Glutamatergic neuron (in vitro differentiated cells): ENCODE results near the gene HEMGN. TPM values are rescaled to one million over a fixed set of nuclear protein-coding genes. Genes with fewer than 3 reads are reported as not detected.

Source experiments
- DNase-seq: peaks from one replicate; pipeline ENCODE4 v3.0.0; 2022
- H3K27ac Mint-ChIP-seq: one replicate; pipeline ENCODE4 v1.8.0; 2020; ENCODE audit warnings: mild to moderate bottlenecking, mixed read lengths, inconsistent platforms; ENCODE audit not compliant: unreplicated experiment
- H3K27me3 Mint-ChIP-seq: one replicate; pipeline ENCODE4 v1.8.0; 2020; ENCODE audit warnings: mild to moderate bottlenecking, moderate library complexity, mixed read lengths, inconsistent platforms; ENCODE audit not compliant: unreplicated experiment
- H3K36me3 Mint-ChIP-seq: one replicate; pipeline ENCODE4 v1.8.0; 2020; ENCODE audit warnings: mild to moderate bottlenecking, mixed read lengths, inconsistent platforms; ENCODE audit not compliant: unreplicated experiment
- H3K4me1 Mint-ChIP-seq: one replicate; pipeline ENCODE4 v1.8.0; 2020; ENCODE audit warnings: mild to moderate bottlenecking, low read depth, mixed read lengths, inconsistent platforms; ENCODE audit not compliant: unreplicated experiment
- H3K4me3 Mint-ChIP-seq: one replicate; pipeline ENCODE4 v1.8.0; 2020; ENCODE audit warnings: mild to moderate bottlenecking, mixed read lengths, inconsistent platforms; ENCODE audit not compliant: unreplicated experiment
- H3K9me3 Mint-ChIP-seq: one replicate; pipeline ENCODE4 v1.8.0; 2020; ENCODE audit warnings: mild to moderate bottlenecking, moderate library complexity, mixed read lengths, inconsistent platforms; ENCODE audit not compliant: unreplicated experiment
- total RNA-seq: library from RNA; stranded (reverse); fragmentation: NEBNext Ultra II Directional; extraction: Animal tissue kit (Norgen Biotek cat#: 25700); gene quantifications from one replicate; pipeline ENCODE4 v1.2.1, GENCODE V29; 2021; ENCODE audit not compliant: unreplicated experiment
- TF ChIP-seq, protein P1 (sequence below): fragments of 200-600 bp; sonication (generic); IDR thresholded peaks from one replicate; pipeline ENCODE4 v1.5.0; 2021; ENCODE audit not compliant: partially characterized antibody, unreplicated experiment

Gene HEMGN
- total RNA-seq, 1 donor from 2014 or later, result not detected

DNA sequence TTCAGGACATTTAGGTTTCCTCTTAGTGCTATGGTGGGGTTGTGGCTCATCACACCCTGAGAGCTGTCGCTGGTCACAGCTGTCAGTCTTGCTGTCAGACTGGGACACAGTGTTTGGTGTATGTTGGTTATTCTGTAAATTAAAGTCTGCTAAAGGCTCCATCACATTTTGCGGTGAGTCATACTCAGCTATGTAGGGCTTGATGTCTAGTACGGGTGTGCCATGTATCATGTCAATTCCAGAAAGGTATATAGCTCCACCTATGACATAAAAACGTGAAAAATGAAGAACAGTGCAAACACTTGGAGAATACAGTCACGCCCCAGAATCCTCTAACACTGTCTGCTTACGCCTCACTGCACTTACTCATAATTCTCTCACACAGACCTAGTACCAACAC is 27.6 kb downstream of the HEMGN start:
- Mint-ChIP-seq H3K27me3 (no peaks in the 10 kb centered on the region), H3K36me3 (peaks cover 5% of the 10 kb centered on the region), H3K4me3 (no peak overlapping the region), H3K27ac (no peak overlapping the region), H3K9me3 (peaks cover 2% of the 10 kb centered on the region), H3K4me1 (no peaks in the 10 kb centered on the region)
- DNase-seq, result no peak
- TF ChIP-seq, protein P1, sequence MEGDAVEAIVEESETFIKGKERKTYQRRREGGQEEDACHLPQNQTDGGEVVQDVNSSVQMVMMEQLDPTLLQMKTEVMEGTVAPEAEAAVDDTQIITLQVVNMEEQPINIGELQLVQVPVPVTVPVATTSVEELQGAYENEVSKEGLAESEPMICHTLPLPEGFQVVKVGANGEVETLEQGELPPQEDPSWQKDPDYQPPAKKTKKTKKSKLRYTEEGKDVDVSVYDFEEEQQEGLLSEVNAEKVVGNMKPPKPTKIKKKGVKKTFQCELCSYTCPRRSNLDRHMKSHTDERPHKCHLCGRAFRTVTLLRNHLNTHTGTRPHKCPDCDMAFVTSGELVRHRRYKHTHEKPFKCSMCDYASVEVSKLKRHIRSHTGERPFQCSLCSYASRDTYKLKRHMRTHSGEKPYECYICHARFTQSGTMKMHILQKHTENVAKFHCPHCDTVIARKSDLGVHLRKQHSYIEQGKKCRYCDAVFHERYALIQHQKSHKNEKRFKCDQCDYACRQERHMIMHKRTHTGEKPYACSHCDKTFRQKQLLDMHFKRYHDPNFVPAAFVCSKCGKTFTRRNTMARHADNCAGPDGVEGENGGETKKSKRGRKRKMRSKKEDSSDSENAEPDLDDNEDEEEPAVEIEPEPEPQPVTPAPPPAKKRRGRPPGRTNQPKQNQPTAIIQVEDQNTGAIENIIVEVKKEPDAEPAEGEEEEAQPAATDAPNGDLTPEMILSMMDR, result no peak

DNA sequence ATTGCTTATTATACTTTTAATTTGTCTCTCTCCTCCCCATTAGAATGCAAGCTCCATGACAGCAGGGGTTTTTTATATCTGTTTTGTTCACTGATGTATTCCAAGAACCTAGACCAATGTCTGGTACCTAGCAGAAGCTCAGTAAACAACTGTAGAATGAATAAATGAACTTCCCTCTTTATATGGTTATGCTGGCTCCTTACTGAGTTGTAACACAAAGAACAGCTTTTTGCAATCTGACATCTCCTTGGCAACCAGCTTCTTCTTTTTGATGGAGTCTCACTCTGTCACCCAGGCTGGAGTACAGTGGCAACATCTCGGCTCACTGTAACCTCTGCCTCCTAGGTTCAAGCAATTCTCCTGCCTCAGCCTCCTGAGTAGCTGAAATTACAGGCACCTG is 29.3 kb downstream of the HEMGN start:
- Mint-ChIP-seq H3K9me3 (peaks cover 2% of the 10 kb centered on the region), H3K36me3 (peaks cover 5% of the 10 kb centered on the region), H3K4me3 (no peak overlapping the region), H3K4me1 (no peaks in the 10 kb centered on the region), H3K27me3 (no peaks in the 10 kb centered on the region), H3K27ac (no peak overlapping the region)
- no peak for DNase-seq
- TF ChIP-seq, protein P1, result no peak

DNA sequence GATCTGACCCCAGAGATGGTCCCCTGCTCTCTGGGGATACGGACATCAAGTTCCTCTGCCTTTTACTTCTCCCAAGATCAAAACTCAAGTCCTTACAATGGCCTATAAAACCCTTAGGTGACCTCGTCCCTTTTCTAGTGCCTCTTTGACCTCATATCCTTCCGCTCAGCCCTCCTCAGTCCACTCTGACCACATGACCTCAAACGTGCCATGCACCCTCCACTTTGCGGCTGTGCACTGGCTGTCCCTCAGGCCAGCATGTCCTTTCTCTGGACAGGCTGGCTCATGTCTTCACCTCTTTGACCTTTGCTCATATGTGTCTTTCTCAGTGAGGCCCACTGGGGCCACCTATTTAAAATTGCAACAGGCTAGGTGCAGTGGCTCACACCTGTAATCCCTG is 30.3 kb downstream of the HEMGN start:
- Mint-ChIP-seq H3K4me3 (no peak overlapping the region), H3K4me1 (no peaks in the 10 kb centered on the region), H3K27ac (no peak overlapping the region), H3K27me3 (no peaks in the 10 kb centered on the region), H3K9me3 (peaks cover 2% of the 10 kb centered on the region), H3K36me3 (peaks cover 5% of the 10 kb centered on the region)
- DNase-seq, result no peak
- TF ChIP-seq, protein P1, result no peak

DNA sequence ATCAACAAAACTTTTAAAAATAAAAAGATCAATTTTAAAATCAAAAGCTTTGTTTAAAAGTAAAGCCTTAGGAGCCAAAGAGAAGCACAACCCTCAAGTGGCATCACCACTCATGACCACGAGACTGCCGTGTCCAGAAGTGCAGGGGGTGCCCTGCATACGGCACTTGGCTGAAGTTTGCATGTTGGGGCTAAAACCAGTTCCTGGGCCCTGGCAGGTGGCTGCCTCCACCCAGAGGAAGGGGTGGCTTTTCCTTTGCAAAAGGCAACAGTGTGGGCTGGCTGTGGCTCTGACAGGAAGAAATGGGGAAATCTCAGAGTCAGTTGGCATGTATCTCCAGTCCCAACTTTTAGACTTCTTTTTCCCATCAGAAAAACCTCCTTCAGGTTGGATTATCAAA is 30.9 kb downstream of the HEMGN start:
- DNase-seq, result no peak
- Mint-ChIP-seq H3K36me3 (peaks cover 5% of the 10 kb centered on the region), H3K4me1 (no peaks in the 10 kb centered on the region), H3K9me3 (peaks cover 2% of the 10 kb centered on the region), H3K27ac (no peak overlapping the region), H3K27me3 (no peaks in the 10 kb centered on the region), H3K4me3 (no peak overlapping the region)
- TF ChIP-seq, protein P1, result no peak

DNA sequence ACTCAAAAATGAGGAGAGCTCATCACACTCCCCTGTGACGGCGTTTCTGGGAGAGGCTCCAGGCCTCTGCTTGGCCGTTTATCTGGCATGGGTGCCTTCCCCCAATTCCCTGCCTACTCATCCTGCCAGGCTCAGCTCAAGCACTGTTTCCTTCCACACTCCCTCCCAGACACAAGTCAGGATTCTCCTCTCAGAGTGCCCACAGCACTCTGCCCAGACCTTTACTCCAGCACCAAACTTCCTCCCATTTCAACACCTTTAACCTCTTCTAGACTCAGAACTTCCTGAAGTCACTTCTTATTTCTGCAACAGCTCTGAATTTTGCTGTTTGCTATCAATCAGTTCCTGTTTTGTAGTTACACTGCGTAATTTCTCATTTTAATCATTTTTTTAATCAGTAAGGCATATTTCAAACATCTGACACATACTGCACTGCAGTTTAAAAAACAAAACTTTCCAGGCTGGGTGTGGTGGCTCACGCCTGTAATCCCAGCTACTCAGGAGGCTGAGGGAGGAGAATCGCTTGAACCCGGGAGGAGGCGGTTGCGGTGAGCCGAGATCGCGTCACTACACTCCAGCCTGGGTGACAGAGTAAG is 31.6 kb downstream of the HEMGN start:
- H3K27ac Mint-ChIP-seq, result no peak overlapping the region
- H3K9me3 Mint-ChIP-seq, result peaks cover 2% of the 10 kb centered on the region
- no peak for DNase-seq
- no peaks in the 10 kb centered on the region for H3K4me1 Mint-ChIP-seq
- H3K4me3 Mint-ChIP-seq, result no peak overlapping the region
- H3K27me3 Mint-ChIP-seq, result no peaks in the 10 kb centered on the region
- H3K36me3 Mint-ChIP-seq, result peaks cover 5% of the 10 kb centered on the region
- TF ChIP-seq, protein P1, result no peak
